H1 (cell line): Measurements from ENCODE around the gene UNC5B. TPM values are rescaled to one million over a fixed set of nuclear protein-coding genes. Genes with fewer than 3 reads are reported as not detected.

Source experiments
- CBX5 ChIP-seq: fragments of 300-800, 300-1000 bp; sonication (generic); IDR thresholded peaks from 2 replicates; pipeline ENCODE4 v1.7.1; 2016; ENCODE audit warnings: antibody characterized with exemption, low read length, low read depth
- CHD2 ChIP-seq: IDR thresholded peaks from 2 replicates; pipeline ENCODE4 v1.6.1; 2012; ENCODE audit warnings: low read length, improper control_type of control experiment
- EP300 ChIP-seq, 2 experiments: IDR thresholded peaks; 1 replicate in 1 of 2; 2 replicates in 1 of 2; pipeline ENCODE4 v1.6.1; 2011 to 2012; ENCODE audit warnings: low read depth in 2 of 2, low read length in 2 of 2, mild to moderate bottlenecking in 2 of 2, borderline replicate concordance in 1 of 2, inconsistent platforms in 1 of 2, moderate library complexity in 1 of 2
- POLR2A ChIP-seq, 2 experiments: IDR thresholded peaks; 1 replicate in 1 of 2; 2 replicates in 1 of 2; pipeline ENCODE4 v1.6.1; 2011; ENCODE audit warnings: low read depth in 2 of 2, low read length in 2 of 2, mild to moderate bottlenecking in 2 of 2; ENCODE audit errors: control extremely low read depth in 1 of 2
- POU5F1 ChIP-seq: IDR thresholded peaks from 2 replicates; pipeline ENCODE4 v1.6.1; 2011; ENCODE audit warnings: low read depth, mild to moderate bottlenecking, low read length, moderate library complexity
- RAD21 ChIP-seq, 2 experiments: IDR thresholded peaks in 1 of 2; conservative IDR thresholded peaks in 1 of 2; 2 replicates each; pipeline ENCODE4 v1.6.1; 2011; ENCODE audit warnings: low read depth in 2 of 2, low read length in 2 of 2, improper control_type of control experiment in 1 of 2, inconsistent platforms in 1 of 2, mild to moderate bottlenecking in 1 of 2, moderate library complexity in 1 of 2
- polyA plus RNA-seq, 7 experiments: library from polyadenylated mRNA; depleted of rRNA in 3 of 7; stranded (reverse) in 5 of 7; unstranded in 2 of 7; fragments of >200 nt in 5 of 7; fragments of 200-250 nt in 2 of 7; gene quantifications; 1 replicate in 5 of 7; 2 replicates in 1 of 7; 4 replicates in 1 of 7; pipeline versions ENCODE4 v1.2.1 to v1.2.3, GENCODE V29; 2011 to 2013; ENCODE audit warnings: missing spikeins in 2 of 7, mixed read lengths in 2 of 7
- total RNA-seq: library from RNA; stranded (reverse); fragmentation: NEBNext Ultra II Directional; extraction: Animal tissue kit (Norgen Biotek cat#: 25700); gene quantifications from 2 replicates; pipeline ENCODE4 v1.2.1, GENCODE V29; 2021

The UNC5B gene
- total and polyA plus RNA-seq, 2 of the 8 experiments (the other 6 are each of a cell fraction or from before 2014, with no cell fraction given) = 27.9 to 31.8 TPM

DNA sequence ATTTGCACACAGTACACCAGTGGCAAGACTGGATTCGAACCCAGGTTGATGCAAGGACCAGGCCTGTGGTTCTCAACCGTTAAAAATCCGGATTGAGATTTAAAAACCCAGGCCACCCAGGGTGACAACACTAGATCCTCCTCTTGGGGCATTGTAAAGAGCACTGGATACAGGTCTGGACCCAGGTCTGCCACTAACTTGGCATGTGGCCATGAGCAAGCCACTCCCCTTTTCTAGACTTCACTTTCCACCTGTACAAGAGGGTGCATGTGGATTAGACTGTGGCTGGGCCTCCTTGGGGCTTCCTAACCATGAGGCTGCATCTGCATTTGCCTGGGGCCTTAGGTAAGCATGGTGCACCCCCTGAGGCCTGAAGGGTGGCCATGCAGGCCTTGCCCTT lies 85.0 kb downstream of the UNC5B start (continued):
- TF ChIP-seq RAD21 (IDR thresholded peaks at IDR 0.05 in 1 of 2, conservative IDR thresholded peaks at IDR 0.05 in 1 of 2; ENCODE audit: low read depth in 2 of 2, low read length in 2 of 2) (no peak), CHD2 (no peak), EP300 (IDR thresholded peaks at IDR 0.05; ENCODE audit: borderline replicate concordance in 1 of 2, low read depth in 2 of 2, low read length in 2 of 2) (no peak), POLR2A (IDR thresholded peaks at IDR 0.05; ENCODE audit: control extremely low read depth in 1 of 2, low read depth in 2 of 2, low read length in 2 of 2) (no peak), CBX5 (no peak), POU5F1 (no peak)
